SK-N-SH (cell line): ENCODE measurements around the gene C11orf86. TPM values are rescaled to one million over a fixed set of nuclear protein-coding genes. Genes with fewer than 3 reads are reported as not detected.

Experiments
- CTCF ChIA-PET: fragments of 300-600, 350-600 bp; formaldehyde crosslinking; extraction: SDS; loops from one replicate; lab custom pipeline; 2021; lab: Yijun Ruan, JAX
- POLR2A ChIA-PET: fragments of 350-600 bp; sonication (Branson Sonifier 250); formaldehyde crosslinking; extraction: SDS; loops from one replicate; lab custom pipeline; 2020; ENCODE audit warnings: antibody characterized with exemption, inconsistent platforms; lab: Yijun Ruan, JAX
- DNase-seq: peaks from one replicate; pipeline ENCODE4 v3.0.0; 2012
- H2AFZ ChIP-seq: fragments of 200-600 bp; sonication (generic); 2 replicates; pipeline ENCODE4 v1.8.1; 2016; ENCODE audit warnings: antibody characterized with exemption, mild to moderate bottlenecking, low read depth
- H3F3A ChIP-seq: fragments of 200-600 bp; sonication (generic); replicated peaks from 2 replicates; pipeline ENCODE3; 2016; ENCODE audit warnings: antibody characterized with exemption, mild to moderate bottlenecking; ENCODE audit not compliant: insufficient read depth
- H3K27ac ChIP-seq, 2 experiments: fragments of 200-500 bp in 1 of 2; fragments of 200-600 bp in 1 of 2; sonication (Bioruptor generic) in 1 of 2; sonication (generic), shearing (Covaris generic) in 1 of 2; 2 replicates each; pipeline versions ENCODE4 v1.5.1 to v1.6.1; 2014 to 2016; ENCODE audit warnings: low read depth in 2 of 2, inconsistent platforms in 1 of 2, low read length in 1 of 2, mild to moderate bottlenecking in 1 of 2, mixed read lengths in 1 of 2
- H3K27me3 ChIP-seq: fragments of 200-600 bp; sonication (generic), shearing (Covaris generic); 2 replicates; pipeline ENCODE4 v1.6.1; 2016; ENCODE audit warnings: mixed run types; ENCODE audit not compliant: insufficient read depth
- H3K36me3 ChIP-seq, 2 experiments: fragments of 200-500 bp in 1 of 2; fragments of 200-600 bp in 1 of 2; sonication (Bioruptor generic) in 1 of 2; sonication (generic) in 1 of 2; replicated peaks in 1 of 2; 2 replicates each; pipeline versions ENCODE3 to v1.5.1; 2014 to 2016; ENCODE audit warnings: low read length in 1 of 2, mild to moderate bottlenecking in 1 of 2; ENCODE audit not compliant: insufficient read depth in 2 of 2, control insufficient read depth in 1 of 2
- H3K4me1 ChIP-seq, 2 experiments: fragments of 200-500 bp in 1 of 2; fragments of 200-600 bp in 1 of 2; sonication (Bioruptor generic) in 1 of 2; sonication (generic), shearing (Covaris generic) in 1 of 2; 2 replicates each; pipeline versions ENCODE4 v1.5.1 to v1.6.1; 2014 to 2016; ENCODE audit warnings: low read depth in 1 of 2, low read length in 1 of 2, mixed run types in 1 of 2; ENCODE audit not compliant: insufficient read depth in 2 of 2, control insufficient read depth in 1 of 2
- H3K4me2 ChIP-seq: fragments of 200-600 bp; sonication (generic), shearing (Covaris generic); 2 replicates; pipeline ENCODE4 v1.6.1; 2017; ENCODE audit warnings: mixed run types
- H3K4me3 ChIP-seq, 2 experiments: fragments of 200-500 bp in 1 of 2; fragments of 200-600 bp in 1 of 2; sonication (Bioruptor generic) in 1 of 2; sonication (generic), shearing (Covaris generic) in 1 of 2; 2 replicates each; pipeline versions ENCODE4 v1.5.1 to v1.8.1; 2014 to 2016; ENCODE audit warnings: low read depth in 2 of 2, inconsistent platforms in 1 of 2, low read length in 1 of 2, mild to moderate bottlenecking in 1 of 2, mixed read lengths in 1 of 2, moderate library complexity in 1 of 2
- H3K79me2 ChIP-seq: fragments of 200-600 bp; sonication (generic); 2 replicates; pipeline ENCODE4 v1.8.1; 2017; ENCODE audit warnings: mild to moderate bottlenecking; ENCODE audit not compliant: insufficient read depth
- H3K9ac ChIP-seq: fragments of 200-600 bp; sonication (generic); 2 replicates; pipeline ENCODE4 v1.6.1; 2017; ENCODE audit warnings: mixed run types
- H3K9me2 ChIP-seq: fragments of 200-600 bp; sonication (generic); 2 replicates; pipeline ENCODE4 v1.6.1; 2017; ENCODE audit warnings: mixed run types
- H3K9me3 ChIP-seq: fragments of 200-600 bp; sonication (generic); 2 replicates; pipeline ENCODE4 v1.6.1; 2017; ENCODE audit warnings: mixed run types, mild to moderate bottlenecking, moderate library complexity
- H4K20me1 ChIP-seq: fragments of 200-600 bp; sonication (generic); 2 replicates; pipeline ENCODE4 v1.6.1; 2017; ENCODE audit warnings: mild to moderate bottlenecking, mixed run types; ENCODE audit not compliant: insufficient read depth
- CTCF ChIP-seq: fragments of 200-600 bp; sonication (generic); IDR thresholded peaks from 2 replicates; pipeline ENCODE4 v1.6.1; 2017; ENCODE audit warnings: antibody characterized with exemption, mild to moderate bottlenecking, moderate library complexity
- EZH2phosphoT487 ChIP-seq: fragments of 200-600 bp; sonication (generic); IDR thresholded peaks from 2 replicates; pipeline ENCODE4 v1.6.1; 2017; ENCODE audit warnings: low read depth, mixed run types, mild to moderate bottlenecking, antibody characterized with exemption, moderate library complexity, borderline replicate concordance
- FOSL2 ChIP-seq: IDR thresholded peaks from 2 replicates; pipeline ENCODE4 v1.4.0; 2012; ENCODE audit warnings: low read depth, mild to moderate bottlenecking, moderate library complexity, borderline replicate concordance
- FOXJ3 ChIP-seq: sonication (generic); formaldehyde crosslinking; IDR thresholded peaks from 2 replicates; pipeline ENCODE4 v1.5.1; 2020; ENCODE audit warnings: mild to moderate bottlenecking, missing genetic modification reagents
- GABPA ChIP-seq: IDR thresholded peaks from 2 replicates; pipeline ENCODE4 v1.4.0; 2012; ENCODE audit warnings: low read depth, mild to moderate bottlenecking
- MXI1 ChIP-seq: IDR thresholded peaks from 2 replicates; pipeline ENCODE4 v1.6.1; 2012; ENCODE audit warnings: mild to moderate bottlenecking, low read depth, low read length, improper control_type of control experiment
- NRF1 ChIP-seq: IDR thresholded peaks from 2 replicates; pipeline ENCODE4 v1.6.1; 2012; ENCODE audit warnings: low read depth, mild to moderate bottlenecking, low read length
- PBX3 ChIP-seq: IDR thresholded peaks from 2 replicates; pipeline ENCODE4; 2012
- POLR2AphosphoS5 ChIP-seq: IDR thresholded peaks from 2 replicates; pipeline ENCODE4 v1.6.1; 2012; ENCODE audit warnings: low read depth, low read length
- RAD21 ChIP-seq: IDR thresholded peaks from 2 replicates; pipeline ENCODE4 v1.6.1; 2012; ENCODE audit warnings: mild to moderate bottlenecking, low read length
- REST ChIP-seq: IDR thresholded peaks from 2 replicates; pipeline ENCODE4 v1.6.1; 2012; ENCODE audit warnings: mild to moderate bottlenecking, low read depth, low read length, moderate library complexity
- RFX5 ChIP-seq: IDR thresholded peaks from 2 replicates; pipeline ENCODE4 v1.6.1; 2012; ENCODE audit warnings: mild to moderate bottlenecking, improper control_type of control experiment, low read length
- SIN3A ChIP-seq: IDR thresholded peaks from 2 replicates; pipeline ENCODE4 v1.6.1; 2012; ENCODE audit warnings: low read depth, mild to moderate bottlenecking, low read length, moderate library complexity, borderline replicate concordance
- SMC3 ChIP-seq: IDR thresholded peaks from 2 replicates; pipeline ENCODE4 v1.6.1; 2012; ENCODE audit warnings: low read depth, low read length, improper control_type of control experiment
- TEAD4 ChIP-seq: IDR thresholded peaks from 2 replicates; pipeline ENCODE4 v1.4.0; 2012; ENCODE audit warnings: mild to moderate bottlenecking, borderline replicate concordance; ENCODE audit not compliant: insufficient read depth
- YY1 ChIP-seq: IDR thresholded peaks from 2 replicates; pipeline ENCODE4 v1.4.0; 2012; ENCODE audit warnings: low read depth, mild to moderate bottlenecking
- ZBTB33 ChIP-seq: IDR thresholded peaks from 2 replicates; pipeline ENCODE4 v1.4.0; 2012; ENCODE audit warnings: low read depth, borderline replicate concordance
- WGBS: methylation state at CpG from one replicate; pipeline ENCODE4 v1.1.6; 2017; ENCODE audit warnings: low lambda C conversion rate; 5-methylcytosine and 5-hydroxymethylcytosine counted together
- polyA plus RNA-seq, 3 experiments: library from polyadenylated mRNA; depleted of rRNA; stranded (reverse); fragments of >200 nt; gene quantifications; 2 replicates each; pipeline ENCODE4 v1.2.3, GENCODE V29; 2012

The C11orf86 gene
- polyA plus RNA-seq, 1 of the 3 experiments (the other 2 are of a cell fraction), result 0.08 TPM

GRCh38 chr11:67016550-67016949 is 41.4 kb downstream of the C11orf86 start:
- no peaks in the 10 kb centered on the region for H3K4me1 ChIP-seq
- no peak overlapping the region for H3K4me2 ChIP-seq
- no peaks in the 10 kb centered on the region for H3K36me3 ChIP-seq
- H2AFZ ChIP-seq, result no peak overlapping the region
- H3F3A ChIP-seq, result no peaks in the 10 kb centered on the region
- no peaks in the 10 kb centered on the region for H3K9me2 ChIP-seq
- H3K9ac ChIP-seq, result no peak overlapping the region
- H3K79me2 ChIP-seq, result no peaks in the 10 kb centered on the region
- H3K4me3 ChIP-seq, result no peak overlapping the region
- H3K9me3 ChIP-seq, result no peaks in the 10 kb centered on the region
- 84% methylated on average over 5 of the region's 5 CpGs for WGBS
- CTCF ChIA-PET, result interaction anchor here (0.9 to 1.3 kb wide), 2 partner anchors 10 to 37 kb away, joined by 3 to 4 read pairs; no protein-coding TSS in a partner anchor
- no peaks in the 10 kb centered on the region for H3K27me3 ChIP-seq
- no peaks in the 10 kb centered on the region for H4K20me1 ChIP-seq
- DNase-seq, result no peak
- TF ChIP-seq SIN3A (no peak), NRF1 (no peak), RAD21 (no peak), PBX3 (no peak), REST (no peak), POLR2AphosphoS5 (no peak), TEAD4 (no peak), EZH2phosphoT487 (no peak), YY1 (no peak), CTCF (no peak), MXI1 (no peak), ZBTB33 (no peak), RFX5 (no peak), SMC3 (no peak), FOXJ3 (no peak), GABPA (no peak), FOSL2 (no peak)
- POLR2A ChIA-PET, result no interaction called here
- no peak overlapping the region for H3K27ac ChIP-seq
